Stimulated activated CD8-positive, alpha-beta memory T cell treated with anti-CD3 and anti-CD28 coated beads, Interleukin-7, amount 100 ng/mL, for 4 hours (primary cell): ENCODE measurements around the gene CENPP.
"Not testable (repeated sequence)": the region's sequence is repeated elsewhere in the genome, so short reads cannot be mapped to it uniquely, and the experiment has no call there.

Experiments
- DNase-seq, 2 donors: peaks; one replicate each; pipeline ENCODE4 v3.0.0-alpha.2; 2020; ENCODE audit warnings: low read depth in 2 of 2

Gene CENPP

GRCh38 chr9:92614763-92615461 lies 289.2 kb downstream of the CENPP start:
- no peak for DNase-seq

GRCh38 chr9:92615790-92616189 lies 290.0 kb downstream of the CENPP start:
- DNase-seq, result no peak

GRCh38 chr9:92616199-92616641 lies 290.5 kb downstream of the CENPP start:
- DNase-seq, result no peak

GRCh38 chr9:92616655-92617111 lies 290.9 kb downstream of the CENPP start:
- no peak for DNase-seq

- DNase-seq, result no peak
Observed at GRCh38 chr9:92617195-92617813, 291.6 kb downstream of the CENPP start.

GRCh38 chr9:92617951-92618510 lies 292.3 kb downstream of the CENPP start:
- no peak for DNase-seq

- no peak for DNase-seq
Observed at GRCh38 chr9:92618633-92619225, 293.0 kb downstream of the CENPP start.

GRCh38 chr9:92619601-92620300 lies 294.0 kb downstream of the CENPP start:
- DNase-seq, result no peak

- DNase-seq, result no peak
Observed at GRCh38 chr9:92620845-92621244, 295.1 kb downstream of the CENPP start.

GRCh38 chr9:92623936-92624335 lies 298.2 kb downstream of the CENPP start:
- not testable (repeated sequence) for DNase-seq

GRCh38 chr9:92626484-92626883 lies 300.7 kb downstream of the CENPP start:
- no peak for DNase-seq

GRCh38 chr9:92627651-92628050 lies 301.9 kb downstream of the CENPP start:
- DNase-seq, result no peak

GRCh38 chr9:92631452-92632343 lies 305.9 kb downstream of the CENPP start:
- DNase-seq, result no peak

GRCh38 chr9:92632641-92633040 lies 306.9 kb downstream of the CENPP start:
- DNase-seq, result no peak

GRCh38 chr9:92633614-92634278 lies 308.0 kb downstream of the CENPP start:
- no peak for DNase-seq

- DNase-seq, result peak; percentile 16 to 19
Observed at GRCh38 chr9:92634712-92635605, 309.2 kb downstream of the CENPP start.

GRCh38 chr9:92635760-92636159 lies 310.0 kb downstream of the CENPP start:
- DNase-seq, result no peak

- DNase-seq, result no peak
Observed at GRCh38 chr9:92636627-92637026, 310.9 kb downstream of the CENPP start.

- DNase-seq, result no peak
Observed at GRCh38 chr9:92637326-92637725, 311.6 kb downstream of the CENPP start.
